SU-DHL-6 (cell line): ENCODE measurements around the gene NTN3.

Experiments used
- H2AFZ ChIP-seq: fragments of 200-600 bp; sonication (generic); 2 replicates; pipeline ENCODE4 v1.6.1; 2014; ENCODE audit warnings: low read depth, mild to moderate bottlenecking, moderate library complexity, mixed read lengths, antibody characterized with exemption, low read length; ENCODE audit not compliant: severe bottlenecking
- H3F3A ChIP-seq: fragments of 200-600 bp; shearing (Covaris generic); 2 replicates; pipeline ENCODE4 v1.6.0; 2016; ENCODE audit warnings: antibody characterized with exemption, mild to moderate bottlenecking; ENCODE audit not compliant: insufficient read depth
- H3K27ac ChIP-seq: fragments of 200-600 bp; sonication (generic); 2 replicates; pipeline ENCODE4 v1.5.1; 2016; ENCODE audit warnings: low read depth, mild to moderate bottlenecking, low read length, moderate library complexity, mixed read lengths
- H3K27me3 ChIP-seq: fragments of 200-600 bp; sonication (generic), shearing (Covaris generic); 2 replicates; pipeline ENCODE4 v1.6.0; 2014; ENCODE audit warnings: mild to moderate bottlenecking, low read length
- H3K36me3 ChIP-seq: fragments of 200-600 bp; sonication (generic); 2 replicates; pipeline ENCODE4 v1.6.1; 2014; ENCODE audit warnings: mild to moderate bottlenecking, low read length, mixed read lengths
- H3K4me2 ChIP-seq: fragments of 300-600, 200-600 bp; shearing (Covaris generic), sonication (generic); 2 replicates; pipeline ENCODE4 v1.6.0; 2014; ENCODE audit warnings: low read length, low read depth, mild to moderate bottlenecking; ENCODE audit not compliant: poor library complexity, severe bottlenecking
- H3K4me3 ChIP-seq: fragments of 200-600 bp; sonication (generic); 2 replicates; pipeline ENCODE4 v1.5.1; 2014; ENCODE audit warnings: antibody characterized with exemption, low read length, mild to moderate bottlenecking, mixed read lengths; ENCODE audit not compliant: insufficient read depth, poor library complexity, severe bottlenecking
- H3K79me2 ChIP-seq: fragments of 200-600 bp; sonication (generic); 2 replicates; pipeline ENCODE4 v1.6.1; 2014; ENCODE audit warnings: mild to moderate bottlenecking, low read length, moderate library complexity; ENCODE audit not compliant: insufficient read depth
- H3K9ac ChIP-seq: fragments of 200-600 bp; sonication (generic); 2 replicates; pipeline ENCODE4 v1.7.0; 2014; ENCODE audit warnings: mild to moderate bottlenecking, low read length
- H3K9me2 ChIP-seq: fragments of 200-600 bp; sonication (generic); replicated peaks from 2 replicates; pipeline ENCODE4 v1.6.1; 2014; ENCODE audit warnings: low read length; ENCODE audit not compliant: insufficient read depth
- H3K9me3 ChIP-seq: fragments of 200-600 bp; sonication (generic); 2 replicates; pipeline ENCODE4 v1.6.1; 2014; ENCODE audit warnings: low read length, mixed read lengths; ENCODE audit not compliant: insufficient read depth
- H4K20me1 ChIP-seq: fragments of 200-600 bp; sonication (generic); 2 replicates; pipeline ENCODE4 v1.6.1; 2014; ENCODE audit warnings: low read depth, mild to moderate bottlenecking, antibody characterized with exemption, low read length, moderate library complexity, mixed read lengths
- EZH2phosphoT487 ChIP-seq: fragments of 200-600 bp; sonication (generic), shearing (Covaris generic); conservative IDR thresholded peaks from 2 replicates; pipeline ENCODE4 v1.6.1; 2018; ENCODE audit warnings: mild to moderate bottlenecking, antibody characterized with exemption, low read length, moderate library complexity, mixed read lengths
- TF ChIP-seq, protein P1 (sequence below): fragments of 200-600 bp; sonication (generic); IDR thresholded peaks from one replicate; pipeline ENCODE4 v1.5.1; 2017; ENCODE audit warnings: antibody characterized with exemption, mild to moderate bottlenecking, low read length, moderate library complexity; ENCODE audit not compliant: insufficient read depth, poor library complexity, severe bottlenecking

Gene NTN3

GRCh38 chr16:2427526-2427925 is 43.6 kb upstream of the NTN3 start:
- Histone ChIP-seq H3K27ac (no peak overlapping the region), H3K9me2 (no peaks in the 10 kb centered on the region), H3K36me3 (peaks cover 9% of the 10 kb centered on the region), H3K4me2 (peak overlapping the region; percentile 82), H3K9me3 (no peaks in the 10 kb centered on the region), H3K9ac (peak overlapping the region; percentile 96), H3K79me2 (peaks cover 31% of the 10 kb centered on the region), H3K4me3 (no peak overlapping the region), H4K20me1 (0 out of 2 replicates have a peak, but pooled peaks cover 7% of the 10 kb centered on the region), H3F3A (no peaks in the 10 kb centered on the region), H2AFZ (no peak overlapping the region), H3K27me3 (no peaks in the 10 kb centered on the region)
- TF ChIP-seq, protein P1, sequence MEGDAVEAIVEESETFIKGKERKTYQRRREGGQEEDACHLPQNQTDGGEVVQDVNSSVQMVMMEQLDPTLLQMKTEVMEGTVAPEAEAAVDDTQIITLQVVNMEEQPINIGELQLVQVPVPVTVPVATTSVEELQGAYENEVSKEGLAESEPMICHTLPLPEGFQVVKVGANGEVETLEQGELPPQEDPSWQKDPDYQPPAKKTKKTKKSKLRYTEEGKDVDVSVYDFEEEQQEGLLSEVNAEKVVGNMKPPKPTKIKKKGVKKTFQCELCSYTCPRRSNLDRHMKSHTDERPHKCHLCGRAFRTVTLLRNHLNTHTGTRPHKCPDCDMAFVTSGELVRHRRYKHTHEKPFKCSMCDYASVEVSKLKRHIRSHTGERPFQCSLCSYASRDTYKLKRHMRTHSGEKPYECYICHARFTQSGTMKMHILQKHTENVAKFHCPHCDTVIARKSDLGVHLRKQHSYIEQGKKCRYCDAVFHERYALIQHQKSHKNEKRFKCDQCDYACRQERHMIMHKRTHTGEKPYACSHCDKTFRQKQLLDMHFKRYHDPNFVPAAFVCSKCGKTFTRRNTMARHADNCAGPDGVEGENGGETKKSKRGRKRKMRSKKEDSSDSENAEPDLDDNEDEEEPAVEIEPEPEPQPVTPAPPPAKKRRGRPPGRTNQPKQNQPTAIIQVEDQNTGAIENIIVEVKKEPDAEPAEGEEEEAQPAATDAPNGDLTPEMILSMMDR = no peak
- TF ChIP-seq EZH2phosphoT487 = no peak

- TF ChIP-seq, protein P1 = no peak
- TF ChIP-seq EZH2phosphoT487 = no peak
- H2AFZ ChIP-seq = peak overlapping the region; percentile 73
- H4K20me1 ChIP-seq = 0 out of 2 replicates have a peak, but pooled peaks cover 7% of the 10 kb centered on the region
Measured at GRCh38 chr16:2428051-2428783, 42.9 kb upstream of the NTN3 start.

DNA sequence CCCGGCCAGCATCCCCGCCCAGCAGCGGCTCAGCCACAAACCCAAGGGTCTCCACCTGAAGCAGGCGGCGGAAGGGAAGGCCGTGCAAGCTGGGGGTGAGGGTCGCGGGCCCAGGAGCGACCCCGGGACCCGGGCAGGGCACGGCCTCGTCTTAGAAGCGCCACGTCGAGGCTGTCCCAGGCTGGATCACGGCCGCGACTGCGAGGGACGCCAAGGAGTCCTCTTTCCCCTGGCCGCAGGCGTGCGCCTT is 42.4 kb upstream of the NTN3 start:
- peaks cover 38% of the 10 kb centered on the region for H3K79me2 ChIP-seq
- peak overlapping the region; percentile 80 for H3K4me3 ChIP-seq
- TF ChIP-seq EZH2phosphoT487 = no peak
- TF ChIP-seq, protein P1 = no peak
- H4K20me1 ChIP-seq = 0 out of 2 replicates have a peak, but pooled peaks cover 7% of the 10 kb centered on the region
- no peaks in the 10 kb centered on the region for H3F3A ChIP-seq
- H3K27me3 ChIP-seq = no peaks in the 10 kb centered on the region
- H3K27ac ChIP-seq = peak overlapping the region; percentile 50
- H3K4me2 ChIP-seq = peak overlapping the region; percentile 82
- peak overlapping the region; percentile 73 for H2AFZ ChIP-seq
- no peaks in the 10 kb centered on the region for H3K9me3 ChIP-seq
- peak overlapping the region; percentile 96 for H3K9ac ChIP-seq
- H3K36me3 ChIP-seq = peaks cover 18% of the 10 kb centered on the region
- no peaks in the 10 kb centered on the region for H3K9me2 ChIP-seq

More at GRCh38 chr16:2428051-2428783, 42.9 kb upstream of the NTN3 start:
- Histone ChIP-seq H3K9me3 (no peaks in the 10 kb centered on the region), H3K36me3 (peaks cover 16% of the 10 kb centered on the region), H3K27ac (peak overlapping the region; percentile 50), H3F3A (no peaks in the 10 kb centered on the region), H3K79me2 (peaks cover 37% of the 10 kb centered on the region), H3K9ac (peak overlapping the region; percentile 96), H3K9me2 (no peaks in the 10 kb centered on the region), H3K27me3 (no peaks in the 10 kb centered on the region), H3K4me2 (peak overlapping the region; percentile 82), H3K4me3 (peak overlapping the region; percentile 80)
